ENCODE results near the gene ASCL3.

The ASCL3 gene

DNA sequence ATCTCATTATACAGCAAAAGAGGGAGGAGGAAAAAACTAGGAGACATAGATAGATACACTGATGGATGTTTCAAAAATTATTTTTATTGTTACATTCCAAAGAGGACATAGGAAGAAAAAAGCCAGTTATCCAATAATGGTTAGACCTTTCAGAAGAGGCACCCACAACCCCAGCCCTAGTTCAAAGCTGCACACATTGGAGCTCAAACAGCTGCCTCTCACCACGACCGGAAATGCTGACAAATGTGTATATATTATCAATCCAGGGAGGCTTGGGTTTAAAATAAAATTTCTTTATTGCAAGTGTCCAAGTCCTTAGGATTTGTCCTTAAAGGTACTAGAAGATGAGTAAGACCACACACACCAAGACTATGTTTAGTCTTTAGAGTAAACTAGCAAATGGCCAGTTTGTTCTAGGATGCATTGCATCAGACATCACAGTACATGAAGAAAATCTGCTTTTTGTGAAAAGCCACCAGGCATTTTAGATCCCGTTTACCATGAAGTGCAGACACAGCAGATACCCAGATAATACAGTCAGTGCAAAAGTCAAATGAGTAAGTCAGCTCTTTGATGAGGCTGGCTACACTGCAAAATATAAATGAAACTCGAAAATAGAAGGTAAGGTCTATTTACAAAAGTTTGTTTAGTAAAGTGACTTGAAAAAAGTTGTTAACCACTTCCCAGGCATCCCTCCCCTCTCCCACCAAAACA is 4.6 kb upstream of the ASCL3 start:
- Histone ChIP-seq H3K9me2 (replicated peaks; ENCODE audit: low read depth, low read length) (no peaks in the 10 kb centered on the region), H4K20me1 (ENCODE audit: insufficient read depth, low read length, poor library complexity, severe bottlenecking) (no peaks in the 10 kb centered on the region), H2AFZ (ENCODE audit: low read length) (no peak overlapping the region), H3K36me3 (ENCODE audit: insufficient read depth, low read length) (peaks cover 44% of the 10 kb centered on the region; the same call in 1 of the 2 replicates), H3K4me2 (ENCODE audit: low read depth, low read length, poor library complexity, severe bottlenecking) (no peak overlapping the region), H3K27me3 (ENCODE audit: insufficient read depth, low read length, poor library complexity, severe bottlenecking) (no peaks in the 10 kb centered on the region), H3K9me3 (ENCODE audit: insufficient read depth, low read depth, low read length) (no peaks in the 10 kb centered on the region), H3F3A (ENCODE audit: low read depth) (no peaks in the 10 kb centered on the region), H3K4me1 (ENCODE audit: insufficient read depth, low read length, poor library complexity, severe bottlenecking) (no peaks in the 10 kb centered on the region), H3K4me3 (ENCODE audit: low read length, poor library complexity, severe bottlenecking) (no peak overlapping the region), H3K79me2 (ENCODE audit: insufficient read depth, low read length) (no peaks in the 10 kb centered on the region), H3K9ac (ENCODE audit: low read depth, low read length, poor library complexity, severe bottlenecking) (no peak overlapping the region)
- TF ChIP-seq, protein P1, sequence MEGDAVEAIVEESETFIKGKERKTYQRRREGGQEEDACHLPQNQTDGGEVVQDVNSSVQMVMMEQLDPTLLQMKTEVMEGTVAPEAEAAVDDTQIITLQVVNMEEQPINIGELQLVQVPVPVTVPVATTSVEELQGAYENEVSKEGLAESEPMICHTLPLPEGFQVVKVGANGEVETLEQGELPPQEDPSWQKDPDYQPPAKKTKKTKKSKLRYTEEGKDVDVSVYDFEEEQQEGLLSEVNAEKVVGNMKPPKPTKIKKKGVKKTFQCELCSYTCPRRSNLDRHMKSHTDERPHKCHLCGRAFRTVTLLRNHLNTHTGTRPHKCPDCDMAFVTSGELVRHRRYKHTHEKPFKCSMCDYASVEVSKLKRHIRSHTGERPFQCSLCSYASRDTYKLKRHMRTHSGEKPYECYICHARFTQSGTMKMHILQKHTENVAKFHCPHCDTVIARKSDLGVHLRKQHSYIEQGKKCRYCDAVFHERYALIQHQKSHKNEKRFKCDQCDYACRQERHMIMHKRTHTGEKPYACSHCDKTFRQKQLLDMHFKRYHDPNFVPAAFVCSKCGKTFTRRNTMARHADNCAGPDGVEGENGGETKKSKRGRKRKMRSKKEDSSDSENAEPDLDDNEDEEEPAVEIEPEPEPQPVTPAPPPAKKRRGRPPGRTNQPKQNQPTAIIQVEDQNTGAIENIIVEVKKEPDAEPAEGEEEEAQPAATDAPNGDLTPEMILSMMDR (conservative IDR thresholded peaks at IDR 0.05; ENCODE audit: low read length) = no peak

DNA sequence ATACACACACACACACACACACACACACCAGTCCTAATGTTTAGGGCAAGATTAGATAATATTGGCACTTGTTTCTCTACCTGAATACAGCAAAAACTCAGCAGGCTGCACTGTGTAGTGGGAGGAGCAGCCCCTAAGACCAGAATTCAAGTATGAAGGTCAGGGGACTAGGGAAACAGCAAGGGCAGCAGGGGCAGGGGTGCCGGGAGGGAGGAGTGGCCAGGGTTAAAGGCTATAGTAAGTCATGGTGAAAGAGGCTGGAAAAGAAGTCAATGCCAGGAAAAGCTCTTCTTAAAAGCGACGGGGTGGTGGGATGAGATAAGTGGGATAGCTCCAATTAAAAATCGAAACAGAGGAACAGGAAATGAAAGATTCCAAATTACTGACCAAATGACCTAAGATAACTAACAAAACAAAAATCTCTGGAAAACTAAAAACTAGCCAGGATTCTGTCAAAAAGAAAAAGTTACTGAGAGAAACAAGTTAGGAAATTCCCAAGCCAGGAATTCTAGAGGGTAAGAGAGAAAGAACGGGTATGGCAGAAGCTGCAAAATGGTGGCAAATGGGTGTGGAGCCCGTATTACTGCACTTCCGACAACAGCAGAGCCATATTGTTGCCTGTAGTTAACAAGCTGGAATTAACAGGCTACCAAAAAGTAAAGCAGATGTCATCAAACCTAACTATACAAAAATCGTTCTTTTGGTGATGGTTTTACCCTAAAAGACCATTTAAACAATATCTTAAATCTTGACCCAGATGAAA is 1.3 kb downstream of the ASCL3 start:
- no peak overlapping the region for H3K9ac ChIP-seq (ENCODE audit: low read depth, low read length, poor library complexity, severe bottlenecking)
- H3K36me3 ChIP-seq (ENCODE audit: insufficient read depth, low read length) = no peaks in the 10 kb centered on the region
- no peaks in the 10 kb centered on the region for H3K9me2 ChIP-seq (replicated peaks; ENCODE audit: low read depth, low read length)
- H4K20me1 ChIP-seq (ENCODE audit: insufficient read depth, low read length, poor library complexity, severe bottlenecking) = no peaks in the 10 kb centered on the region
- no peak overlapping the region for H2AFZ ChIP-seq (ENCODE audit: low read length)
- H3K9me3 ChIP-seq (ENCODE audit: insufficient read depth, low read depth, low read length) = no peaks in the 10 kb centered on the region
- no peaks in the 10 kb centered on the region for H3K79me2 ChIP-seq (ENCODE audit: insufficient read depth, low read length)
- no peaks in the 10 kb centered on the region for H3F3A ChIP-seq (ENCODE audit: low read depth)
- no peak overlapping the region for H3K4me2 ChIP-seq (ENCODE audit: low read depth, low read length, poor library complexity, severe bottlenecking)
- H3K4me1 ChIP-seq (ENCODE audit: insufficient read depth, low read length, poor library complexity, severe bottlenecking) = no peaks in the 10 kb centered on the region
- no peaks in the 10 kb centered on the region for H3K27me3 ChIP-seq (ENCODE audit: insufficient read depth, low read length, poor library complexity, severe bottlenecking)
- H3K4me3 ChIP-seq (ENCODE audit: low read length, poor library complexity, severe bottlenecking) = no peak overlapping the region
- no peak for TF ChIP-seq EZH2phosphoT487 (IDR thresholded peaks at IDR 0.05; ENCODE audit: borderline replicate concordance)
- TF ChIP-seq, protein P1 (conservative IDR thresholded peaks at IDR 0.05; ENCODE audit: low read length) = no peak

DNA sequence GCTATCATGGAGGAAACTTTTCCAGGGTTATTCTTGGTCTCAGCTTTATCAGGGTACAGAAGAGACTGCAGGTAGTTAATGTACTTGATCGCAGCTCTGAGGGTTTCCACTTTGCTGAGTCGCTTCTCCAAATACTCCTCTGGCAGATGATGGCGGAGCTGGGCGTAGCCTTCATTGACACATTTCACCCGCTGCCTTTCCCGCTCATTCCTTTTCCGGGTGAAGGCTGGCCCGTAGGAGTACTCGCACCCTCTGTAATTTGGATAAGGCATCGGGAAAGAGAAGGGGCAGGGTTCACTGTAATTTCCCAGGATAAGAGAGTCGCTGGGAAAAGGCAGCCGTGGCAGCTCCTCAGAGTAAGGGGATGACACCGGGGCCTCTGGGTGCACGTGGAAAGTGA is 5.2 kb downstream of the ASCL3 start:
- no peaks in the 10 kb centered on the region for H3F3A ChIP-seq (ENCODE audit: low read depth)
- no peaks in the 10 kb centered on the region for H3K36me3 ChIP-seq (ENCODE audit: insufficient read depth, low read length)
- H3K9ac ChIP-seq (ENCODE audit: low read depth, low read length, poor library complexity, severe bottlenecking) = no peak overlapping the region
- H2AFZ ChIP-seq (ENCODE audit: low read length) = no peak overlapping the region
- no peaks in the 10 kb centered on the region for H3K9me2 ChIP-seq (replicated peaks; ENCODE audit: low read depth, low read length)
- no peak overlapping the region for H3K4me2 ChIP-seq (ENCODE audit: low read depth, low read length, poor library complexity, severe bottlenecking)
- no peak overlapping the region for H3K4me3 ChIP-seq (ENCODE audit: low read length, poor library complexity, severe bottlenecking)
- TF ChIP-seq, protein P1 (conservative IDR thresholded peaks at IDR 0.05; ENCODE audit: low read length) = no peak
- no peak for TF ChIP-seq EZH2phosphoT487 (IDR thresholded peaks at IDR 0.05; ENCODE audit: borderline replicate concordance)
- no peaks in the 10 kb centered on the region for H3K9me3 ChIP-seq (ENCODE audit: insufficient read depth, low read depth, low read length)
- H4K20me1 ChIP-seq (ENCODE audit: insufficient read depth, low read length, poor library complexity, severe bottlenecking) = no peaks in the 10 kb centered on the region
- H3K79me2 ChIP-seq (ENCODE audit: insufficient read depth, low read length) = no peaks in the 10 kb centered on the region
- no peaks in the 10 kb centered on the region for H3K27me3 ChIP-seq (ENCODE audit: insufficient read depth, low read length, poor library complexity, severe bottlenecking)
- no peaks in the 10 kb centered on the region for H3K4me1 ChIP-seq (ENCODE audit: insufficient read depth, low read length, poor library complexity, severe bottlenecking)
